ENCODE measurements around the gene ZNF224.
A peak's percentile ranks its signal among the peaks of the same experiment; 100 is the strongest.

Gene ZNF224

DNA sequence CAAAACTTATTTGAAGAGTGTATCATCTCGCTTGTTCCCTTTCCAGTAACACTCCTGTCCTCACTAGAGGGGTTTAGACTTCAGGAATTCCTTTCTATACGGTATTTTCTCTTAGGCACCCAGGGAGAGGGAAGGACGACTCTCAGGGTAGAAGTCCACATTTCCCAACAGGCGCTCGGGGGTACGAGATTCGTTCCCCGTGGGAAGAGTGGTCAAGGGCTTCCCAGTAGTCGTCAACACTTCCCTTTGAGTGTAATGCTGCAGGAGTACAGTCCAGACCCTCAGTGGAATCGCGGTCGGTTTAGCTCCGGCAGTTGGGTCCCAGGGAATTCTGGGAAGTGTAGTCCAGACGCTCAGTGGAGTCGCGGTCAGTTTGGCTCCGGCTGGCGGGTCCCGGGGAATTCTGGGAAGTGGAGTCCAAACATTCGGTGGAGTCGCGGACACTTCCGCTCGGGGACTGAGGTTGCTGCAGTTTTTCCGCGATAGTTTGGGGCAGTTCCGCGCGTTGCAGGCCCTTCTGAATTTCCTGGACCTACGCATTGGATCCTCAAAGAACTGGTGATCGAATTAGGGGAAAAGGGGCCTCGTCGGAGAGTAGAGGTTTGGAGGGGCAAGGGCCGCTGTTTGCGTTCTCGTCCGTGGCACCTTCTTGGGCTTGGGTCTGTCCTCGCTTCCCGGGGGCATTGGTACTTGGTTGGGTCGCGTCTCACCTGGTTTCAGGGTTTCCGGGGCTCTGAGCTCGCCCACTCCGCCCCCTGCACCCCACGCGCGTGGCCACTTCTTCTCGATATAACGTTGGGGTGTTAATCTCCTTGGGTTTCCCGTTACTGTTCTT, at the start of gene ZNF224:
Gene ZNF224 (plus strand): TSS at position 431 of the 835 bp plus-strand sequence. CDS start 3,513 bp downstream, outside the sequence.
- DNase-seq, result peak; percentile 55 to 96 (median 88)

DNA sequence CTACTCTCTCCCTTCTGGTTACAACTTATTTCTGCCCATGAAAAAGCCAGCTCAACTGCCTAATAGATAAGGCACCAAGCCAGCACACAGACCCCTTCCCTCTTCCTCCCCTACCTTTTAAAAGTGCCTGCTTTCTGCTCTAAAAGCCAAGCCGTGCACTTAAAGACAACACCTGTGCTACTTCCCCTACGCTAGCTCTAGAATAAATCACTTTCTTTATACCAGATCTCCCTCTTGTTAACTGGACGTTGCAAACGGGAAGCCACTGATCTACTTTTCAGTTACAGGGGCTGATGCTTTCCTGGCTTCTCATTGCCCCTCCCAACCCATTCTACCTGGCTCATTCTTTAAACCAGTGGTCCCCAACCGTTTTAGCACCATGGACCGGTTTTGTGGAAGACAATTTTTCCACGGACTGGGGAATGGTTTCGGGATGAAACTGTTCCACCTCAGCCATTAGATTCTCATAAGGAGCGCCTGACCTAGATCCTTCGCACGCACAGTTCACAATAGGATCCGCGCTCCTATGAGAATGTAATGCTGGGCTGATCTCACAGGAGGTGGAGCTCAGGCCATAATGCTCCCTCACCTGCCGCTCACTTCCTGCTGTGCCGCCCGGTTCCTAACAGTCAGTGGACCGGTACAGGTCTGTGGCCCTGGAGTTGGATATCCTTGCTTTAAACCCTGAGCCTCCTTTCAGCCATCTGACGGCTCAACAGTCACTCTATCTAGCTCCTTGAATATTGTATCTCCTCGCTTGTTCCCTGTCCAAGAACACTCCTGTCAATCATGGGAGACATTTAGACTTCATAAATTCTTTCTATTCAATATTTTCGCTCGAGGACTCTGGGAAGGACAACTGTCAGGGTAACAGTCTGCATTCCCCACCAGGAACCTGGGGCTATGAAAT, 43.2 kb upstream of the ZNF224 start:
- DNase-seq, result peak in 14 of 56 donors; percentile 2 to 69 (median 14)

DNA sequence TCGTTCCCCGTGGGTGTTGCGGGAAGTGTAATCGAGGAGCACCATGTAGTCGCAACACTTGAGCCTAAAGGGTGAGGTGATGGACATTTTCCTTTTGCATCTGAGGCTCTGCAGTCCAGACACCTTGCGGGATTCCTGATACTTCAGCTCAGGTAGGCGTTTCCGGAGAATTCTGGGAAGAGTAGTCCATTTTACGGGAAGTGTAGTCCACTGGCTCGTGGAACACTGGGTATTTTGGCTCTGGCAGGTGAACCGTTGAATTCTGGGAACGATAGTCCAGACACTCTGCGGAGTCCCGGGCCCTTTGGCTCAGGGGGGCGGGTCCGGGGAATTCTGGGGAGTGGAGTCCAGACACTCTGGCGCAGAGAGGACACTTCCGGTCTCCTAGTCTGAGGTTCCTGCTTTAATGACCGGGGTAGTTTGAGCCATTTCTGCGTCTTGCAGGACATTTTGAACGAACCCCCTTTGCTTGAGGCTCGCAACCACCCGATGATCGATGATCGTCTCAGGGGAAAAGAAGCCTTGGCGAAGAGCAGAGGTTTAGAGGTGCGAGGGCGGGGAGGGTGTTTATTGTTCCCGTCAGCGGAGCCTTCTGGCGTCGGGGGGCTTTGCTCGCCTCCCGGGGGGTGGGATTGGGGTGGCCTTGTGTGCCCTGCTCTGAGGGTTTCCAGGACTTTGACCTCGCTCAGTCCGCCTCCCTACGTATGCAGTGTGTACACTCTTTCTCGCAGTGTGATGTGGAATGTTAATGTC, 42.3 kb upstream of the ZNF224 start, which contains the start of gene ZNF223:
Gene ZNF223 (plus strand): TSS at position 387 of the 753 bp plus-strand sequence. CDS start 3,141 bp downstream, outside the sequence.
- peak; percentile 32 to 99 (median 94) for DNase-seq

GRCh38 chr19:44055870-44056269, 38.3 kb upstream of the ZNF224 start:
- no peak for DNase-seq

GRCh38 chr19:44059229-44059628, 34.9 kb upstream of the ZNF224 start:
- DNase-seq, result no peak

DNA sequence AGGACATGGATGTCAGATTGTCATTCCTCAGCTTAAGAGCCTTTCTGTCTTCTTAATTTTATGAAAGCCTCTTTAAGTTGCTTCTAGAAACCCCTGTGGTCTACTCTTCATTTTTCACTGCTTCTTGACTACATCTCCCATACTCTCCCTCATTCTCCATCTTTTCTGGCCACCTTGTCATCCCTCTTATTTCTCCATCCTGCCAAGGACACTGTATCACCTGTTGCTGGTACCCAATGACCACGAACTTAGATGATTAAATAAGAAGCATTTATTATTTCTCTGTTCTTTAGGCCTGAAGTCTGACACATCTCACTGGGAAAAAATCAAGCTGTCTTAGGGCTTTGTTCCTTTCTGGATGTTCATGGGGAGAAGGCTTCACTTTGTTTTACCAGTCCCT, 33.1 kb upstream of the ZNF224 start:
- DNase-seq, result no peak

- DNase-seq, result no peak
Measured at GRCh38 chr19:44066305-44066704, 27.9 kb upstream of the ZNF224 start.

DNA sequence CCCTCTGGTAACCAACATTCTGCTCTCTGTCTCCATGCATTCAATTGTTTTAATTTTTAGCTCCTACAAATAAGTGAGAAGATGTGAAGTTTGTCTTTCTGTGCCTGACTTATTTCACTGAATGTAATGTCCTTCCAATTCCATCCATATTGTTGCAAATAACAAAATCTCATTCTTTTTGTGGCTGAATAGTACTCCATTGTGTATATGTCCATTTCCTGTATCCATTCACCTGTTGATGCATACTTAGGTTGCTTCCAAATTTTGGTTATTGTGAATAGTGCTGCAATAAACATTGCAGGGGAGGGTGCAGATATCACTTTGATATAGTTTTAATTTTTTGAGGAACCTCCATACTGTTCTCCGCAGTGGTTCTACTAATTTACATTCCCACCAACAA, 24.7 kb upstream of the ZNF224 start:
- no peak for DNase-seq

- DNase-seq, result peak; percentile 48 to 95 (median 82)
Measured at GRCh38 chr19:44071824-44072542, 22.2 kb upstream of the ZNF224 start, which contains the start of gene ZNF284. TSS of gene ZNF284 (plus strand) at chr19:44072159. CDS start at chr19:44076390, 4,231 bp downstream.

DNA sequence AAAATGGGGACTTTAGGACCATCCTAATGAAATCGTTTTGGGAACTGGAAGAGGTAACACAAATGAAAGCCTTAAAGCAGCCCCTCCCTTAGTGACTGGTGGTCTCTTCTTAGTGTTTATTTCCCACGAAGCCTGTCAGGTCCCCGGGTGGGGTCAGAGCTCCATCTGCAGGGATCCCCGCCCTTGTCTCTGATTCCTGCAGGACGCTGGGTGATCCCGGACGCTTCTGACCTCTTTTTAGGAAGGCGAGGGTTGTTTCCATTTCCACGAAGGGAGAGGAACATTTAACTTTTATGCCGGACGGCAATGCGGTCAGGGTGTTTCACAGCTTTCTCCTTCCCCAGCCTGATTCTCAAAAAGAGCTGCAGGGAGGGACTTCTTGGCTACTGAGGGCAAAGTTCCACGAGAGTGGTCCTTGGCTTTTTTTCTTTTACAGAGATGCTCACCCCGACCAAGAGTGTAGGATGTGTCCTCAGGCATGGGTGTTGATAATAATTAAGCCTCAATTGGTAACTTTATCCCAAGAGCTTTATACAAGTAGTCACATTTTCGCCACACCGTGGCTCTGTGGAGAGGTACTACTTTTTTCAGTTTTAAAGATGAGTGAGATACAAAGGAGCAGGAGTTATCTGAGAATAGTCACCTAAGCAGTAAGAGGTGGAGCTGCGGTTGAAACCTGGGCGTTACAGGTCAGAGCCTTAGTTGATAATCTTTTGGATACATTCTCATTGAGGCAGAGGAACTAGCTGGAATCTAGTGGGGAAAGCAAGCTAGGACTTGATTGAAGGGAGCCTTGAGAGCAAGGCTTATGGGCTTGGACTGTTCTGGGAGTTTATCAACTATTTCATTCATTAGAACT, 21.4 kb upstream of the ZNF224 start:
- DNase-seq, result no peak

GRCh38 chr19:44076325-44076724, 17.8 kb upstream of the ZNF224 start:
- no peak for DNase-seq

- DNase-seq, result no peak
Measured at GRCh38 chr19:44092108-44092507, 2.1 kb upstream of the ZNF224 start.

- no peak for DNase-seq
Measured at GRCh38 chr19:44107751-44108150, 13.6 kb downstream of the ZNF224 start.

GRCh38 chr19:44109458-44109857, 15.3 kb downstream of the ZNF224 start:
- no peak for DNase-seq

DNA sequence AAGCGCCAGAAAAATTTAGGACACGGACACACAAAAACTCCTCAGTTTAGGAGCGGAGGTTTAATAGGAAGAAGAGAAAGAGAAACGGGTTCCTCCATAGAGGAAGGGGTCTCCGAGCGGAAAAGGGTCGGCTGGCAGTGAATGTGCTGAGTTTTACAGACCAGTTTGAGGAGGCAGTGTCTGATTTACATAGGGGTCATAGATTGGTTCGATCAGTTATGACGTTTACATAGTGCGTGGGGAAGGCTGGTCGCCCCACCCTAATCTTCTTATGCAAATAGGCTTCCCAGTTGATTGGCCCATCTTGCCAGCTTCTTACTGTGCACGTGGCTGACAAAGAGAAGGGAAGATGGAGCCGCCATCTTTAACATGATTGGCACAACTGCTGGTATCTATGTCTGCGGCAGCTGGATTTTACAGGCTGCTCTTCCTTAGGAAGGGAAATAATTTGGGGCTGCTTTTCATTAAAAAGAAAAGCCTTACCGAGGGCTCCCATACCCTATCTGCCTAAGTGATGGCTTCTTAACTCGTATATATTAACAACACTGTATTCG, 17.8 kb downstream of the ZNF224 start:
- DNase-seq, result peak in 12 of 56 donors; percentile 0 to 15 (median 4)

DNA sequence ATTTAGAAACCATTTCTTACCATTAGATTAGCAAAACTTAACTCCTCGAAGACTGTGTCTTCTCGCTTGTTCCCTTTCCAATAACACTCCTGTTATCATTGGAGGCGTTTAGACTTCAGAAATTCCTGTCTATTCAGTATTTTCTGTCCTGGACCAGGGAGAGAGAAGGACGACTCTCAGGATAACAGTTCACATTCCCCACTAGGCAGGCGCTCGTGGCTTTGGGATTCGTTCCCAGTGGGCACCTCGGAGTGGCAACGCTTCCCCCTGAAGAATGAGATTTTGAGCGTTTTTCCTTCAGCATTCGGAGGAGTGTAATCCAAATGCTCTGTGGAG, 18.6 kb downstream of the ZNF224 start:
- no peak for DNase-seq

DNA sequence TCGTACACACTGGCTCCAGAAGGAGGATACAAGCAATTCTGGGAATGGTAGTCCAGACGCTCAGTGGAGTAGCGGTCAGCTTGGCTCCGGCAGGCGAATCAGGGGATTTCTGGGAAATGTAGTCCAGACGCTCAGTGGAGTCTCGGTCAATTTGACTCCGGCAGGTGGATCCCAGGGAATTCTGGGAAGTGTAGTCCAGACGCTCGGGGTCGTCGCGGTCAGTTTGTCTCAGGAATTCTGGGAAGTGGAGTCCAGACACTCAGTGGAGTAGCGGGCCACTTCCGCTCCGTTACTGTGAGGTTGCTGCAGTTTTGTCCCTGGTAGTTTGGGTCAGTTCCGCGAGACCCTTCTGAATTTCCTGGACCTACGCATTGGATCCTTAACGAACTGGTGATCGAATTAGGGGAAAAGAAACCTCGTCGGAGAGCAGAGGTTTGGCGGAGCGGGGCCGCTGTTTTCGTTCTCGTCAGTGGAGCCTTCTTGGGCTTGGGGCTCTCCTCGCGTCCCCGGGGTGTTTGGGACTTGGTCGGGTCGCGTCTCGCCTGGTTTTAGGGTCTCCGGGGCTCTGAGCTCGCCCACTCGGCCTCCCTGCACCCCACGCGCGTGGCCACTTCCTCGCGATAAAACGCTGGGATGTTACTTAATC, 19.1 kb downstream of the ZNF224 start, which contains the start of gene ZNF225:
Gene ZNF225 (plus strand): TSS at position 262 of the 646 bp plus-strand sequence. CDS start 2,429 bp downstream, outside the sequence.
- DNase-seq, result peak; percentile 68 to 99 (median 97)

- DNase-seq, result peak in 5 of 56 donors; percentile 3 to 13 (median 12)
Measured at GRCh38 chr19:44113784-44114390, 19.7 kb downstream of the ZNF224 start.

Data from amygdala (tissue), 56 donors.